HG03460 (cell line): ENCODE measurements around the gene CEP120.
"Not testable (repeated sequence)": the region's sequence is repeated elsewhere in the genome, so short reads cannot be mapped to it uniquely, and the experiment has no call there.

Source experiments
- ATAC-seq: cut with Tn5 transposase; IDR thresholded peaks from one replicate; pipeline ENCODE4 v1.9.1; 2021; ENCODE audit not compliant: unreplicated experiment

The CEP120 gene

DNA sequence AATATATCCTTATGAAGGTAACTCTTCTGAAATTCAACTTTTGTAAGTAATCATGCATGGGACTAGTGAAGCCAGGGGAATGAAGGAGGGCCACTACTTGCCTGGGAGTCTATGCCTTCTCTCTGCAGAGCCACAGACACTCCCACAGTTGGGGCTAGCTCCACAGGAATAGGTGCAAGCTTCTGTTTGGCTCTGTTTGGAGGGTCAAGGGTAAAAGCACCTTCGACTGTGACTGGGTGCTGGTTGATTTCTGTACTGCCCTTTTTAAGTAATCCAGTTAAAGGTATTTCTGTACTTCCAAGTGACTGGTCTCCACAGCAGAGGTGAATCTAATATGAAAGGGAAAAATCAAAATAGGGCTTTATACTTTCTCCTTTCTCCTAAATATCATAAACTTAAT is 32.2 kb downstream of the CEP120 start:
- no peak for ATAC-seq

DNA sequence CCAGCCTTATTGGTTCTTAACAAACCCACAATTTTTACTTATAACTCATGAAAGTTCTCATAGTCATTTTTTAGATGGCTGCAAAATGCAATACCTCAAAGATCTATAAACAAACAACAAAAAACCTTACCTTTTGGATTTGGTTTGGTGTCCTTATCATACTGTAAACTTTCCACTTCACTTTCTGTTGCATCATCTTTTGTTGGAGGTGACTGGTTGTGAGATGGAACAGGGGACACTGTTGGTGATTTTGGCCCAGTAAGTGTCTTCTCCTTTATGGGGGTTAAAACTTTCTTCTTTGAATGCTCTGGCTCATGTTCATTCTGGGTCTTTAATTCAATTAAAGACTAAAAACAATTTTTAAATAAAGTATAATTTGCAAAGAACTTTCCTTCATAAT is 33.4 kb downstream of the CEP120 start:
- ATAC-seq: no peak

DNA sequence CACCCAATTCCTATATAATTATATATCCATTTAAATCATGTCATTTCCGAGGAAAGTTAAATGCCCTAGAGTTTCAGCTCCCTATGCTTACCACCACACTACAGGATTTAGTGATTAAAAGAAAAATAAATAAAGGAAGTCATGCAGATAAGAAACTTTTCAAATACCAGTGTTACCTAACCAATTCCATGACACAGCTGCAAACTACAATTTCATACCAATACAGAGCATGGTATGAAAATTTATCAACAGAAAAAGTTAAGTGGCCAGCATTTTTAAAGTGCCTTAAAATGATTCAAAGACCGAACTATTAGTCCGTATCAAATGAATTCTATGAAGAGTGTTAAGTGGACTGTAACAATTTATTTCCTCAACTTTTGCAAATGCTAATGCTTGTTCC is 35.9 kb downstream of the CEP120 start:
- ATAC-seq: no peak

DNA sequence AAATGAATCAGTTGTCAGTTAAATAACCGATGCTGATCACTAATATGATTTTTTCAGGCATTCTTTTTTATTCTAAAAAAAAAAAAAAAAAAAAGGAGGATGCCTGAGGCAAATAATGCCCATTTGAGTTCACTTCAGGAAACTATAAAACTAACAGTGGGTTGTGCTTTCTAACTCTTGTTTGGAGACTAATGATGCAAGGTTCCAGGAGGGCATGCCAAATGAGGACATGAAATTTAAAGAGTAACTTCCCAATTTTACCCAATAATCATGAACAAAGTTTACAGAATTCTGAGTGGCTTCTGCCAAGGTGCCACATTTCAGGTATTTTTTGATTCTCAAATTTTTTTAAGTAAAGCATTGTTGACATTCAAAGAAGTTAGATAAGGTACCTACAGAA is 41.0 kb downstream of the CEP120 start:
- ATAC-seq: no peak

DNA sequence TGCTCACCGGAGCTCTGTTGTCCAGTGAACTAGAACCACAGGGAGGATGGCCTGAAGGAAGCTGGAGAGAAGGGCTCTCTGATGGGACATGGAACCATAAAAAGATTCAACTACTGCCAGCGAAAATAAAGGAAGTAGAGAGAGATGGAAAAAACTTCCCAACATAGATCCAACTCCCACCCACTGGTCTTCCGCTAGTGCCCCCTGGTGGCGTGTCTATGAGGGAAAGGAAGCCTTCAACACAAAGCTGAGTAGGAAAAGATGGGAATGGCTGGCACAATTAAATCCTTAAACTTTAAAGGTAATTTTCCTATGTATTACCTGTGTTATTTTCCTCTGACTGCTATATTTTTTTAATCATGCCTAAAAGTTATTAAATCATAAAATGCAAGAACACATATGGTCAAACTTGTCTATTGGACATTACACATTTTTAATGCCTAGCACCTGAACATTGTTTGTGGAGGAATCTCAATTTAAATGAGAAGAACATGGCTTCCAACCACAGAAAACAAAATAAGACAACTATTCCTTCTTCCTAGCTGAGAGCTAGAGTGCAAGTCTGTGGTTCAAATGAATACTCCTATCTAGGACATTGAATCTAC is 51.5 kb downstream of the CEP120 start:
- no peak for ATAC-seq

DNA sequence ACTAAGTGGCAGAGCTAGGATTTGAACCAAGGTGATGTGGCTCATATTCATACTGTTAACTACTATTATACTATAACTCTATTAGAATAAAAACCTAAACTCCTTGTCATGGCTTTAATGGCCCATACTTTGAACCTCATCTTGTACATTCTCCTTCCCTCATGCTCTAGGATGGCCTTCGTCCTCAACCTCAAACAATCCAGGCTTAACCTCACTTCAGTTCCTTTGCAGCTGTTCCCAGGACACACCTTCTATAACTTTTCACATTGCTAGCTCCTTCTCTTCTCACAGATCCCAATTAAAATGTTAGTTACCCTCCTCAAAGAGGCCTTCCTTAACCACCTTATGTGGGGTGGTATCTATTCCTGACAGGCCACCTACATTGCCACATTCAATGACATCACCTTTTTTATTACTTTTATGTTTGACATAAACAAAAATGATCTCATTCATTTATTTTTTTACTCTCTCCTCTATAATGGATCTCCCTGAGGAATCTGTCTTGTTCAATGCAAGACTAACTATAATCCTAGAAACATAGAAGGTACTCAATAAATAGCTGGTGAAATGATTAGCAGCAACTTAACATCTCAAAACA is 53.7 kb downstream of the CEP120 start:
- no peak for ATAC-seq

DNA sequence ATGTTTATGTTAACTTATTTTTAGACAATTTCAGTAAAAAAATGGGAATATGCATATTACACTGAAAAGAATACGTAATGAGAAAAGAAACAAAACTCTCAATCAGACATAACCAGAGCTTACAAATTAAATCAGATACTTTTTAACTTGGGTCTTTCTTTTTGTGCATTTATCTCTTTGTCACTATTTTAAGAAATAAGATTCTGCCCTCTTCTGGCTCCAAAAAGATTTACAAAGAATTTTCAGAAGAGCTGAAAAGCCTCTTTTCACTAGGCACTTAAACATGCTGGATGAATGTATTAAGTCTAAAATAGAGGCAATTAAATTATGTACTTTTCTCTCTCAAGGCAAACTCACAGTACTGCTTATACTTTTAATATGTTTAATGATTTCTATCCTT is 55.5 kb downstream of the CEP120 start:
- no peak for ATAC-seq

DNA sequence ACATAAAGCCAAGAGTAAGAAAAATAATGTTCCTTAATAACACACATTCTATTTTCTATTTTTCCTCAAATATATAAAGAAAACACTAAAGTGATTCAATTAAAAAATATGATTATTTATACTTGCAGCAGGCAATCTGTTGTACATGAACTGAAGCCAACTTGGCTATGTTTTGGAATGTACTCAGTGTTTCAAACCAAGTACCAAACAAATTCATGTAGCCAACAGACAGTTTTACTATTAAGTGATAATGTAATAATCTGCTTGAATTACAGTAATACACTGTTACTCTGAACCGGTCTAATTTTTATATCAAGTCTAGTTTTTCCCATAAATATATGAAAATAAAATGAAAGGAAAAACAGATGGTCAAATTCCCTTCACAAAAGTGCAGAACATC is 58.0 kb downstream of the CEP120 start:
- ATAC-seq: no peak

DNA sequence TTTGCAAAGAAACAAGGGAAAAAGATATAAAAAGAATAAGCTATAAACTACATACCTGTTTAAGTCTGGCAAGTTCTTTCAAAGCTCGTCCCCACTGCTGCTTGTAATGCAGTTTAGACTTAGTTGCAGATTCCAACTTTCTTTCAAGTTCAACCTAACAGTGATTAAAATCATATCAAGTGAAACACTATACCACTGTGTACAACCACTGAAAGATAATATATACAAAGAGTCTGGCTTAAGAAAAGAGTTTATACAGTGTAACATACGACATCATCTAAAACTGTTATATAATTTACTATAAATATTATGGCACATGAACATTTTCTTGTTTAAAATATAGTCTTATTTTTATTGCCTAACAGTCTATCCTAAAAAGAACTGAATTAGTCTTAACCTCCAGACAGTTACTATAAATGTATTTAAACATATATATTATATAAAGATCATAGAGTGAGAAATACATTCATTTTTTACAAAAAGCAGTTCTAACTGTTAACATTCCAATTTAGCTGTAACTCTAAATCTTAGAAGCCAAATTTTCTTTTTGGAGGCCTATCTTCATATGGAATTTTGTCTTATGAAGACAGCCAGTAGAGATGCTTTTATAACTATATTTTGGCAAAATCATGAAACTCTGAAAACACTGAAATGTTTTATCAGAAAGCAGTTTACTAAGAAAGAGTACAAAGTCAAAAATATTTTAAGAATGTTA is 58.6 kb downstream of the CEP120 start:
- no peak for ATAC-seq

DNA sequence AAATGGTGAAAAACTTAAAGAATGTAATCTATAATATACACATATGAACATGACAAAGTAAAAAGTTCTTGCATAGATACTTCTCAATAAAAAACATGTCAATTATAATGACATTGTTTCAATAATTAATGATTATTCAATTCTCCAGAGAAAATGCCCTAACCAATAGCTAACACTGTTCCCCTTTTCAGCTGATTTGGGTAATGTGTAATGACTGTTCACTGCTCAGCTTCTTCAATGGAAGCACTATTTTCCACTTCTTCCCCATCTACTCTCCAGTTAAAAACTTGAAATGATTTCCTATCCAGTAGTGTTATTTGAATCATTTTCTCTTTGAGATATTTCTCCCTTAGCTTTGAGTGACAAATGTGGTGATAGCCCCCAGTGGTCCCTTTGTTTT is 62.3 kb downstream of the CEP120 start:
- ATAC-seq: no peak

DNA sequence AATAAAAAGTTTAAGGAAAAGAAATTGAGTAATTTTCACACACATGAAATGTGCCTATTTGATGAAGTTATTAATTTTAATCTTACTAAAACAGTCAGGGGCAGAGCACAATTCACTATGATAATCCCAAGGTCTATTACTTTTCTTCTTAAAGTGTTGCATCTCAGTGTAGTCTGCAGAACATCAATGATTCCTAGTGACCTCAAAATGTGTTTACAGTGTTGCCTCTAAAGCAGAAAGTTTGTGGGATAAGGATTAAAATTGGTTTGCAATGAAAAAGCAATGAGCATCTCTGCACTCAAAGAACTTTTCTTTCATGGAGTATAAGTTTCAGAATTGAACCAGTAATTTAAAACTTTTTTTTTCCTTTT is 63.0 kb downstream of the CEP120 start:
- ATAC-seq: no peak

DNA sequence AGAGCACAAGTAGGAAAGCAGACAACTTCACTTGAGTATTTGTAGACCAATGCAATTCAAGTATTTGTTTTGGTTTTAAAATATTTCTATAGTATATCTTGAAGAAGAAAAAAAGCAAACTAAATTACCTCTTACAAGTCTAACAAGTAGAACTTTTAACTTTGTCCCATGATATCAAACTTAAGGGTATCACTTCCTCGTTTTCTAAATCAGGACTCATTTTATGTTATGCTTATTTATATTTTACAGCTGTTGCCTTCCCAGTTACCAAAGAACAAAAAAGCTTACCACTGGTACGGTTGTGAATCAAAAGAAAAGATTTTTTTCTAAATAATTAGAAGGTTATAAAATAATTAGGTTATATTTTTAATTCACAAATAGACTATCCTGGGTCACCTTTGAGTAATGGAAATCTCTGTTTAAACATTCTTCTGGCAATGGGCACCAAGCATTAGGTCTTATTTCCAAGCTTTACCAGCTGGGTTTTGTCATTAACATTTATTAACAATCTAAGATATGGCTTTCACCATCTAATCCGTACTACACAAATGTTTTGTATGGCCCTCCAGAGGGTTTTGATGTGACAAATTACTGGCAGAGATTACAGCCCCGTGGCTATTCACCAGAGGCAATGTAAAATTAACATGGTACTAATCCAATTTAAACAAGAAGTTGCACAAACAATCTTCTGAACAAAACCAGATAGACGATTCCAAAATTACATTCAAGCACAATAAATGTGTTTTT is 63.6 kb downstream of the CEP120 start:
- no peak for ATAC-seq

DNA sequence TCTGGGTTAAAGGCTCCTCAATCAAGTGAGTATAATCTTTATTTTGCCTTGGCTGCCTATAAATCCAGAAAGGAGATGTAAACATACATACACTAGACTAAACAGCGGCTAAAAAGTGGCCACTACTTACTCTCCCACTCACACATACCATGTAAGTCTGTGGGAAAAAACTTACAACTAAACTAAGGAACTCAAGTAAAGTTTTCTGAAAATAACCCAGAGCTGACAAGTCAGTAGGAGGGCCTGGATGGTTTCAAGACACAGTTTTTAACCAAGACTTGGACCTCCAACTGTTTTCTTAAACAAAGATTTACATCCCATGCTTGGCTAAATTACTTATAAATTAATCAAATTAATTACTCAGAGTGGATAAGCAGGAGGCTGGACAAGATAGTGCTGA is 64.5 kb downstream of the CEP120 start:
- ATAC-seq: no peak

DNA sequence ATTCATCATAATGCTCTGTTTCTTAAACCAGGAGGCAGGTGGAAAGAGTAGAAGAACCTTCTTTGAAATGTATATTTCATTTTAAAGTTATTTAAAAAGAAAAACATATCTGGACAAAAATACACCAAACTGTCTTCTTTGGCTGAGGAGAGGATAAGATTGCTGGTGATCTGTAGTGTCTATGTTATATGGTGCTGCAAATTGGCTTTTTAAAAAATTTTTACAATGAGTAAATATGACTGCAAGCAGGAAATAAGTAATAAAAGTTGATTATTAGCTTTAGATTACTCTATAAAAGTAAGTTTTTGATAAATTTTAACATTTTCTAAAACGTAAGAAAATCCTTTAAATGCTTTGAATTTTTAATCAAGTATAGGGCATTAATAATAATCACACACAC is 64.9 kb downstream of the CEP120 start:
- no peak for ATAC-seq

DNA sequence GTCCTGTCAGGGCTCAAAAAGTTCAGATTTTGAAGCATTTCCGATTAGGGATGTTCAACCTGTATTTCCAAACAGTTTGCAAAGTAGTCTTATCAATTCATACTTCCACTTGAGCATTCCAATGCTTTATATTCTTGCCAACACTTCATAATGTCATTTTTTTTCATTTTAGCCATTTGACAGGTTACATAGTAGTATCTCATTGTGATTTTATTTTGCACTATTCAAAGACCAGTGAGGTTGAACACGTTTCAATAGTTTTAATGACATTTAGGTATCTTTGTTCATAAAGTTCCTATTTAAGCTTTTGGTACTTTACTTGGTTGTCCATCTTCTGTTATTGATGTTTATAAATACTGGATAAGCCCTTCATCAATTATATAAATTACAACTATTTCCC is 71.4 kb downstream of the CEP120 start:
- ATAC-seq: no peak

DNA sequence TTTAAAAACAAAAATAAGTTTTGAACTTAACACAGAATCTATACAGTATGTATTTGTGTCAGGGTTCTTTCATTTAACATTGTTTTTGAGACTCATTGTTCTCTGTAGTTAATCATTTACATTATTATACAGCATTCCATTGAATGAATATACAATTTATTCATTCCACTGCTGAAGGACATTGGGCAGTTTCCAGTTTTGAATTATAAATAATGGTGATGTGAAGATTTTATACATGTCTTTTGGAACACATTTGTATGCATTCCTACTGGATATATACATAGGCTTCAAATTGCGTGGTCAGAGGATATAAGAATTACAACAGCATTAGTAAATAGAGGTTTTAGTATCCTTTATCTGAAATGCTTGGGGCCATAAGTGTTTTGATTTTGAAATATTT is 72.0 kb downstream of the CEP120 start:
- no peak for ATAC-seq

DNA sequence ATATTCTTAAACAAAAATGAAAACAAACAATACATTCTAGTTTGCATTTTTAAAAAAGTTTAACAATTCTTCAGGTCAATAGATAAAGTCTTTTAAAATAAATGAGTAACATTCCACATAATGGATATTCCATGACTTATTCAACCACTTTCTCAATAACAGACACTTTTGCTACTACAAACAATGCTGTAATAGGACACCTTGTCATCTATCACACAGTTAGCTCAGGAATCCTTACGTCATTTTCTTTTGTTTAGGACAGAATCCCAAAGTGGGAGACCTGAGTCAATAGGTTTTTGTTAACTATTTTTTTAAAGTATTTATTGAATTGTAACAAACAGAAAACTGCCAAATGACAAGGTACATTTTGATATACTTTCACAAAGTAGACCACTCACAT is 72.5 kb downstream of the CEP120 start:
- no peak for ATAC-seq

DNA sequence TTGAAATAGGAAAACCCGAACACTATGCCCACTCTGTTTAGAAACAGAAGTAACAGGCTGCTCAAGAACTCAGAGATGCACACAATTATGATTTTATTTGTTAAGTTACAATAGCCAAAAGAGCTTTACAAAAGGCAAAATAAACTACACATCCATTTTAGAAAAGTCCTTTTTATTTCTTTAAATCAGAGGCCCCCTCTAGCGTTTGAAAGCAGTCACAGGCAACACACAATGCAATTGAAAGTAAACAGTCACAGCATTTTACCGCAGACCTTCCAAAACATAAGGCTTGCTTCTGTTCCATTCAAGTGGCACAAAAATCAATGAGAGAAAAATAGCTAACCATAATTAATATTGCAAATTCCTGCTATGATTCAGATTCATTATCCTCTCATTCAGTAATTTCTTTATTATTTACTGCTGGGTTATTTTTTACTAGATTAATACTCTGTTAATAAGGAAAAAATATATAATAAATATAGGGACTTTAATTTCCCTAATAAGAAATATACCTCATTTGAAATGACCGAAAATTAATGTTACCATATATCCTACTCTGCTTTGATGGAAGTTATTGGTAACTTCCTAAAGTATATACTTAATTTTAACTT is 78.3 kb downstream of the CEP120 start:
- ATAC-seq: no peak

DNA sequence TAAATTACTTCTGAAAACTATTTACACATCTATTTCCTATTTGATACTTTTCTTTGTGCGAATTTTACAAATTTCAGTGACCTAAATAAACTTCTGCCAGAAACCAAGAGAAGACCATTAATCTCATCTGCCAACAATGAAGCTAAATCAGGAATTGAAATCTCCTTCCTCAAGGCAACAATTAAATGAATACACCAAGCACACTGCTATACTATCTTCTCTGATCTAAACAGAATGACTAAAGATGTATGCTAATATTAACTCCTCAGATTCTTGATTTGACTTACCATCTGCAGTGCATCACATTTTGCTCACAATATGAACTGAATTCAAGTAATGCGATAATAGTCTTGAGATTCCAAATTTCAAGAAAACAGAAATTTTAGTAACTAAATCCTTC is 82.3 kb downstream of the CEP120 start:
- no peak for ATAC-seq

DNA sequence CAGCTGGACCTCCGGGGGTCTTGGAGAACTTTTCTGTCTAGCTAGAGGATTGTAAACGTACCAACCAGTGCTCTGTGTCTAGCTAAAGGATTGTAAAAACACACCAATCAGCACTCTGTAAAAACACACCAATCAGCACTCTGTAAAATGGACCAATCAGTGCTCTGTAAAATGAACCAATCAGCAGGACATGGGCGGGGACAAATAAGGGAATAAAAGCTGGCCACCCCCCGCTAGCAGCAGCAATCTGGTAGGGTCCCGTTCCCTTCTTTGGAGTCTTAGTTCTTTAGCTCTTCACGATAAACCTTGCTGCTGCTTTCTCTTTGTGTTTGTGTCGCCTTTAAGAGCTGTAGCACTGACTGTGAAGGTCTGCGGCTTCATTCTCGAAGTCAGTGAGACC is 114.8 kb downstream of the CEP120 start:
- ATAC-seq: not testable (repeated sequence)

DNA sequence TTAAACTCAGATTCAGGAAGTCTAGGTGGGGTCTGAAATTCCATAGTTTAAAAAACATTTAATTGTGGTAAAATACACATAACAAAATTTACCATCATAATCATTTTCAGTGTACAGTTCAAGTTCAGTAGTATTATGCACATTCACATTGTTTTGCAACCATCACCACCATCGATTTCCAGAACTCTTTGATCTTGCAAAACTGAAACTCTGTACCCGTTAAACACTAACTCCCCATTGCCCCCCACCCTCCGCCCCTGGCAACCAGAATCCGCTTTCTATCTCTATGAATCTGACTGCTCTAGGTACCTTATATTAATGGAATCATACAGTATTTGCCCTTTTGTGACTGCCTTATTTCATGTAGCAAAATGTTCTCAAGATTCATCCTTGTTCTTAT is 117.5 kb downstream of the CEP120 start:
- no peak for ATAC-seq
